MM.1S (cell line): ENCODE results near the gene TRHDE.

Experiments
- CTCF ChIP-seq: fragments of 300-600 bp; sonication (generic); IDR thresholded peaks from 2 replicates; pipeline ENCODE4 v1.5.1; 2016; ENCODE audit warnings: antibody characterized with exemption, low read length, mixed read lengths
- EZH2 ChIP-seq: fragments of 300-600 bp; sonication (generic); optimal IDR thresholded peaks from 2 replicates; pipeline ENCODE3; 2017; ENCODE audit warnings: low read depth, mild to moderate bottlenecking, antibody characterized with exemption, low read length, mixed read lengths
- EZH2phosphoT487 ChIP-seq: fragments of 300-600 bp; sonication (generic); IDR thresholded peaks from 2 replicates; pipeline ENCODE4 v1.6.1; 2018; ENCODE audit warnings: antibody characterized with exemption, low read length

GRCh38 chr12:72717036-72717435, 444.9 kb downstream of the TRHDE start:
- TF ChIP-seq CTCF (no peak), EZH2 (no peak), EZH2phosphoT487 (no peak)
